ENCODE results near the gene DGUOK. TPM values are rescaled to one million over a fixed set of nuclear protein-coding genes. Genes with fewer than 3 reads are reported as not detected.
A peak's percentile ranks its signal among the peaks of the same experiment; 100 is the strongest.

The DGUOK gene
- total RNA-seq, 1 donor: 46.0 TPM

DNA sequence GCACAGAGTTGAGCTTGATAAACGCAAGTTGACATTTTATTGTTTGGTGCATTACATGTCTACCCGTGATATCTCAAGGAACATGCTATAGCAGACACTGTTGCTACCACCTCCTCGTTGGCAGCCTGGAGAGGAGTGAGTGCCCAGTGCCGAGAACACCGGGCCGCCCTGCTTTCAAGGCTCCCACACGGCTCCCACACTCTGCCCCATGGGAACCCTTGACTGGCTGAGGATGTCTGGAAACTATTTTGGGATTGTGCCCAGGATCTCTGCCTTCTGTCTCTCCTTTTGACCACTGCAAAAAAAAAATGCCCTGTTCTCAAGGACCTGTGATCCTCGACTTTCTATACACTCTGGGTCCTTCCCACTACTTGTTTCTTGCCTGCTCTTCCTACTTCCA, 79.1 kb downstream of the DGUOK start:
- Histone ChIP-seq H3K79me2 (ENCODE audit: insufficient read depth, low read length) (peaks cover 47% of the 10 kb centered on the region), H3K27me3 (ENCODE audit: insufficient read depth, low read length) (peaks cover 7% of the 10 kb centered on the region), H2AFZ (ENCODE audit: low read length) (no peak overlapping the region), H3K36me3 (ENCODE audit: insufficient read depth, low read length) (no peaks in the 10 kb centered on the region), H3K4me1 (ENCODE audit: insufficient read depth, low read length) (peaks cover 51% of the 10 kb centered on the region), H3K27ac (ENCODE audit: low read depth, low read length) (no peak overlapping the region), H4K20me1 (ENCODE audit: insufficient read depth, low read length) (peaks cover 53% of the 10 kb centered on the region), H3K4me2 (ENCODE audit: insufficient read depth, low read length) (peak overlapping the region; percentile 26), H3K9me3 (ENCODE audit: low read depth, low read length) (no peaks in the 10 kb centered on the region), H3K4me3 (ENCODE audit: insufficient read depth, low read length) (no peak overlapping the region)
- DNase-seq (ENCODE audit: insufficient read length, low spot score, missing footprints): peak; percentile 93
- TF ChIP-seq, protein P1, sequence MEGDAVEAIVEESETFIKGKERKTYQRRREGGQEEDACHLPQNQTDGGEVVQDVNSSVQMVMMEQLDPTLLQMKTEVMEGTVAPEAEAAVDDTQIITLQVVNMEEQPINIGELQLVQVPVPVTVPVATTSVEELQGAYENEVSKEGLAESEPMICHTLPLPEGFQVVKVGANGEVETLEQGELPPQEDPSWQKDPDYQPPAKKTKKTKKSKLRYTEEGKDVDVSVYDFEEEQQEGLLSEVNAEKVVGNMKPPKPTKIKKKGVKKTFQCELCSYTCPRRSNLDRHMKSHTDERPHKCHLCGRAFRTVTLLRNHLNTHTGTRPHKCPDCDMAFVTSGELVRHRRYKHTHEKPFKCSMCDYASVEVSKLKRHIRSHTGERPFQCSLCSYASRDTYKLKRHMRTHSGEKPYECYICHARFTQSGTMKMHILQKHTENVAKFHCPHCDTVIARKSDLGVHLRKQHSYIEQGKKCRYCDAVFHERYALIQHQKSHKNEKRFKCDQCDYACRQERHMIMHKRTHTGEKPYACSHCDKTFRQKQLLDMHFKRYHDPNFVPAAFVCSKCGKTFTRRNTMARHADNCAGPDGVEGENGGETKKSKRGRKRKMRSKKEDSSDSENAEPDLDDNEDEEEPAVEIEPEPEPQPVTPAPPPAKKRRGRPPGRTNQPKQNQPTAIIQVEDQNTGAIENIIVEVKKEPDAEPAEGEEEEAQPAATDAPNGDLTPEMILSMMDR (IDR thresholded peaks at IDR 0.05; ENCODE audit: extremely low read depth, low read depth, low read length): no peak

DNA sequence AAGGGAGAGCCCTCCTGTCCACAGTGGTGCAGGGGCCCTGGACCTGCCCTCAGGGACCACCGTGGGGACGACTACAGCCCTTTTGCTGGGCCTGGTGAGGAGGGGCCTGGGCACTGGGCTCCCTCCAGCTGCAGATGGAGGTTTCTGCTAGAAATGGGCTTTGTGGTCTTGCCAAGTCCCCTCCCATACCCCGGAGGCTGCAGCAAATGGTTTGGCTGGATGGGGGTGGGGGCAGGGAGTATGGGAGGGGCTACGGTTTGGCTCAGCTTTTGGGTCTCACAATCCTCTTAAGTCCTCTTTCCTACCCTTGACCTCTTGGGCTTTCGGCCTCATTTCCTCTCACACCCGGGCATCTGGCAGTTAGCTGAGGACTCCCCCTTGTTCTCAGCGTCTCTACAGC, 79.8 kb downstream of the DGUOK start:
- DNase-seq (ENCODE audit: insufficient read length, low spot score, missing footprints): no peak
- Histone ChIP-seq H2AFZ (ENCODE audit: low read length) (no peak overlapping the region), H3K27ac (ENCODE audit: low read depth, low read length) (no peak overlapping the region), H3K4me3 (ENCODE audit: insufficient read depth, low read length) (no peak overlapping the region), H3K9me3 (ENCODE audit: low read depth, low read length) (no peaks in the 10 kb centered on the region), H3K4me1 (ENCODE audit: insufficient read depth, low read length) (peaks cover 51% of the 10 kb centered on the region), H3K4me2 (ENCODE audit: insufficient read depth, low read length) (peak overlapping the region; percentile 45), H3K36me3 (ENCODE audit: insufficient read depth, low read length) (no peaks in the 10 kb centered on the region), H3K79me2 (ENCODE audit: insufficient read depth, low read length) (peaks cover 49% of the 10 kb centered on the region), H3K27me3 (ENCODE audit: insufficient read depth, low read length) (peaks cover 4% of the 10 kb centered on the region), H4K20me1 (ENCODE audit: insufficient read depth, low read length) (peaks cover 49% of the 10 kb centered on the region)
- TF ChIP-seq, protein P1 (IDR thresholded peaks at IDR 0.05; ENCODE audit: extremely low read depth, low read depth, low read length): no peak

DNA sequence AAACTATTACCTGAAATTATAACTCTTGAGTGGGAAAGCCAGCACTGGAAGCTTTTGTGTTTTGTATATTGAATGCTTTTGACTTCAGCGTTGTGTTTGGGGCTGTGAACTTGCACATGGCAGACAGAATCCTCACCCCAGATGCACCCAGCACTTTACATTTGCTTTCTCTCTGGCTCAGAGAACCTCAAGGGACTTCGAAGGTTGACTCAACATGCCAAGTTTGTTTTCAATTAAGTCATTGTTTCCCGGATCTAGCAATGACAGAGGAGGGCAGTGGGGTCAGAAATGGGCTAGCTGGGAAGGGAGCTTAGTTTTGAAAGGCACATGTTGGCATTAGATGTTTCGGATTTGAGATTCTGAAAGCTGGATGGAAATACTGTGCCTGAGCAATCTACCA, 80.4 kb downstream of the DGUOK start:
- TF ChIP-seq, protein P1 (IDR thresholded peaks at IDR 0.05; ENCODE audit: extremely low read depth, low read depth, low read length): no peak
- H3K4me1 ChIP-seq (ENCODE audit: insufficient read depth, low read length): peaks cover 51% of the 10 kb centered on the region
- no peak overlapping the region for H3K27ac ChIP-seq (ENCODE audit: low read depth, low read length)
- H3K4me2 ChIP-seq (ENCODE audit: insufficient read depth, low read length): peak overlapping the region; percentile 45
- no peaks in the 10 kb centered on the region for H3K9me3 ChIP-seq (ENCODE audit: low read depth, low read length)
- H3K36me3 ChIP-seq (ENCODE audit: insufficient read depth, low read length): no peaks in the 10 kb centered on the region
- no peaks in the 10 kb centered on the region for H3K27me3 ChIP-seq (ENCODE audit: insufficient read depth, low read length)
- H2AFZ ChIP-seq (ENCODE audit: low read length): no peak overlapping the region
- peaks cover 49% of the 10 kb centered on the region for H3K79me2 ChIP-seq (ENCODE audit: insufficient read depth, low read length)
- peaks cover 43% of the 10 kb centered on the region for H4K20me1 ChIP-seq (ENCODE audit: insufficient read depth, low read length)
- peak; percentile 87 for DNase-seq (ENCODE audit: insufficient read length, low spot score, missing footprints)
- no peak overlapping the region for H3K4me3 ChIP-seq (ENCODE audit: insufficient read depth, low read length)

DNA sequence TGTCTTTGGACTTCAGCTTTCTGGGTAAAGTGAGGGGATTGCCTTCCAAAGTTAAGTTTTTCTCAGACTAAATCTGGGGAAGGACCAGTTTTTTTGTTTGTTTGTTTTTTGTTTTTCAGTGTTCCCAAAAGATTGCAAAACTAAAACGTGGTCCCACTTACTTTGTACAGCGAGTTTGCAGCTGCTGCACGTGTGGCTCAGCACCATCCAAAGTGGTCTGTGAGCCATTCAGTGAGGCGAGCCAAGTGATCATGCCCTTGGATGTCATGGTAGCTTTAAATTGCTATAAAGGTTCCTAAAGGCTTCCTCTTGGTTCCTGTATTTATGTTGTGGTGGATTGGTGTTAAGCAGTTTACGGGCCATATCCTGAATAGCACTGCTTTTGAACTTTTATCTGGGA, 81.0 kb downstream of the DGUOK start:
- TF ChIP-seq, protein P1 (IDR thresholded peaks at IDR 0.05; ENCODE audit: extremely low read depth, low read depth, low read length): no peak
- Histone ChIP-seq H3K36me3 (ENCODE audit: insufficient read depth, low read length) (no peaks in the 10 kb centered on the region), H3K4me1 (ENCODE audit: insufficient read depth, low read length) (peaks cover 51% of the 10 kb centered on the region), H3K4me2 (ENCODE audit: insufficient read depth, low read length) (peak overlapping the region; percentile 45), H3K4me3 (ENCODE audit: insufficient read depth, low read length) (no peak overlapping the region), H2AFZ (ENCODE audit: low read length) (no peak overlapping the region), H3K27me3 (ENCODE audit: insufficient read depth, low read length) (no peaks in the 10 kb centered on the region), H3K9me3 (ENCODE audit: low read depth, low read length) (no peaks in the 10 kb centered on the region), H3K27ac (ENCODE audit: low read depth, low read length) (no peak overlapping the region), H4K20me1 (ENCODE audit: insufficient read depth, low read length) (peaks cover 43% of the 10 kb centered on the region), H3K79me2 (ENCODE audit: insufficient read depth, low read length) (peaks cover 49% of the 10 kb centered on the region)
- no peak for DNase-seq (ENCODE audit: insufficient read length, low spot score, missing footprints)

Small RNA genes lying within 50 kb of the gene (small RNA-seq; reads per million reads assigned to genes)
- gene AC110801.1: not detected
- gene RNA5SP97: not detected

Other genes with a start within 250 kb of the DGUOK start
- gene TPRKB, start 189.5 kb upstream of the DGUOK start, total RNA-seq: 16.6 and 18.9 TPM in 2 replicates
- gene DUSP11, start 146.8 kb upstream of the DGUOK start, total RNA-seq: 32.9 and 36.2 TPM in 2 replicates
- gene C2orf78, start 142.7 kb upstream of the DGUOK start, total RNA-seq: not detected in 2 replicates
- 23.2 and 23.3 TPM in 2 replicates for gene STAMBP, start 97.9 kb upstream of the DGUOK start, total RNA-seq
- 0.72 TPM in 1 of 2 replicates, not detected in the other for gene ACTG2, start 33.9 kb upstream of the DGUOK start, total RNA-seq
- 4.7 and 8.0 TPM in 2 replicates for gene TET3, start 58.0 kb downstream of the DGUOK start, total RNA-seq
- 17.4 and 17.7 TPM in 2 replicates for gene BOLA3, start 221.0 kb downstream of the DGUOK start, total RNA-seq